Progenitor cell of endocrine pancreas (in vitro differentiated cells): Measurements from ENCODE around the gene PANX2. TPM values are rescaled to one million over a fixed set of nuclear protein-coding genes. Genes with fewer than 3 reads are reported as not detected.
A peak's percentile ranks its signal among the peaks of the same experiment; 100 is the strongest.

Experiments used
- DNase-seq: peaks from one replicate; pipeline ENCODE4 v3.0.0; 2021; ENCODE audit warnings: low spot score; ENCODE audit not compliant: unreplicated experiment
- H3K27ac Mint-ChIP-seq: 2 replicates; pipeline ENCODE4 v1.8.0; 2021; ENCODE audit warnings: mild to moderate bottlenecking, moderate library complexity, mixed read lengths
- H3K27me3 Mint-ChIP-seq: 2 replicates; pipeline ENCODE4 v1.8.0; 2021; ENCODE audit warnings: mixed read lengths
- H3K36me3 Mint-ChIP-seq: 2 replicates; pipeline ENCODE4 v1.8.0; 2022; ENCODE audit warnings: mixed read lengths; ENCODE audit not compliant: insufficient read depth
- H3K4me1 Mint-ChIP-seq: 2 replicates; pipeline ENCODE4 v1.8.0; 2021; ENCODE audit warnings: low read depth, mixed read lengths
- H3K4me3 Mint-ChIP-seq: 2 replicates; pipeline ENCODE4 v1.8.0; 2021; ENCODE audit warnings: low read depth, mild to moderate bottlenecking, moderate library complexity, mixed read lengths
- H3K9me3 Mint-ChIP-seq: 2 replicates; pipeline ENCODE4 v1.8.0; 2021; ENCODE audit warnings: low read depth, mixed read lengths
- CTCF ChIP-seq: fragments of 200-600 bp; sonication (generic); IDR thresholded peaks from one replicate; pipeline ENCODE4 v1.5.0; 2021; ENCODE audit warnings: antibody characterized with exemption, mild to moderate bottlenecking; ENCODE audit not compliant: unreplicated experiment
- total RNA-seq: library from RNA; stranded (reverse); gene quantifications from 2 replicates; pipeline ENCODE4 v1.2.1, GENCODE V29; 2021

The PANX2 gene
- total RNA-seq, 1 donor from 2014 or later: 6.3 TPM

- no peak for DNase-seq
- no peak for TF ChIP-seq CTCF
- Mint-ChIP-seq H3K36me3 (no peaks in the 10 kb centered on the region), H3K27ac (no peak overlapping the region), H3K27me3 (peaks cover 5% of the 10 kb centered on the region), H3K9me3 (no peaks in the 10 kb centered on the region), H3K4me3 (no peak overlapping the region), H3K4me1 (peaks cover 3% of the 10 kb centered on the region)
Measured at GRCh38 chr22:50184902-50185374, 14.4 kb downstream of the PANX2 start.

GRCh38 chr22:50185375-50186087 lies 15.0 kb downstream of the PANX2 start, which contains the start of gene TRABD:
TSS of gene TRABD (plus strand) at chr22:50185913. CDS start at chr22:50193061, 7,148 bp downstream.
- no peaks in the 10 kb centered on the region for H3K36me3 Mint-ChIP-seq
- peaks cover 5% of the 10 kb centered on the region for H3K27me3 Mint-ChIP-seq
- H3K9me3 Mint-ChIP-seq: no peaks in the 10 kb centered on the region
- peak; percentile 80 for DNase-seq
- peak within 1 kb of the TSS; percentile 90 for H3K4me3 Mint-ChIP-seq
- TF ChIP-seq CTCF: no peak
- H3K27ac Mint-ChIP-seq: peak within 1 kb of the TSS; percentile 90
- peaks cover 3% of the 10 kb centered on the region for H3K4me1 Mint-ChIP-seq

- Mint-ChIP-seq H3K27ac (peak overlapping the region; percentile 90), H3K4me3 (peak overlapping the region; percentile 90), H3K9me3 (no peaks in the 10 kb centered on the region), H3K27me3 (peaks cover 5% of the 10 kb centered on the region), H3K4me1 (peaks cover 3% of the 10 kb centered on the region), H3K36me3 (no peaks in the 10 kb centered on the region)
- DNase-seq: no peak
- TF ChIP-seq CTCF: no peak
Measured at GRCh38 chr22:50186181-50186714, 15.7 kb downstream of the PANX2 start.

DNA sequence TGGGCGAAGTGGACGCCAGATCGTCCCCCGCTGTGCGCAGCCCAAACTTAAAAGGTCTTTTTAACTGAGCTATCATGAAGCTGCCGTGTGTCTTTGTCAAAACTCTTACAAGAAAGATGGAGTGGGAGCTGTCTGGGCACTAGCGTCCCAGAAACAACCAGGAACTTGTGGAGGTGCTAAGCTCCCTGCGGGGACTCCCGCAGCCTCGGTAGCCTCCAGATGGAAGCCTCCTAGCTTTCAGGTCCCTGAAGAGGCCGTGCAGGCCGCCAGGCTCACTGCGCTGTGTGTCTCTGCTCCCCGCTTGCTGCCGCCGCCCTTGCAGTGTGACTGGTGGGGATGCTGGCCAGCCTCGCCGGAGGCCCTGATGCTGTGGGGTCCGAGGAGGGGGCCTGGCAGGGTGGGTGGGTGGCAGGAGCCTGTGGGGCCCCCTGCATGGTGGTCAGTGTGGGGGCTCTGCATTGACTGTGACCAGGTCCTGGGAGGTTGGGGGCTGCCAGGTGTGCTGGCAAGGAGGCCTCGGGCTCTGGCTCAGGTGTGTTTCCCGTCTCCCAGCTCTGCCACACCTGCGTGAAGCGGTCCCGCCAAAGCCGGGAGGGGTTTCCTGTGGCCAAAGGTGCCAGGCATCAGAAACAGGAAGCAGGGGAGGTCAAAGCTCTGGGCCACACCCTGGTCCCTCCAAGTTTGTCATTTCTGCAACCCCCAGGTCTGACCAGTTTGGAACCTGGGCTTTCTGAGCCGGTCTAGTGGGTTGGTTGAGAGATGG lies 16.4 kb downstream of the PANX2 start:
- H3K4me1 Mint-ChIP-seq: peaks cover 3% of the 10 kb centered on the region
- H3K36me3 Mint-ChIP-seq: no peaks in the 10 kb centered on the region
- peak overlapping the region; percentile 90 for H3K4me3 Mint-ChIP-seq
- H3K9me3 Mint-ChIP-seq: no peaks in the 10 kb centered on the region
- TF ChIP-seq CTCF: no peak
- DNase-seq: no peak
- H3K27me3 Mint-ChIP-seq: peaks cover 5% of the 10 kb centered on the region
- peak overlapping the region; percentile 90 for H3K27ac Mint-ChIP-seq

GRCh38 chr22:50188356-50188755 lies 17.8 kb downstream of the PANX2 start:
- peaks cover 3% of the 10 kb centered on the region for H3K4me1 Mint-ChIP-seq
- no peak for DNase-seq
- H3K27me3 Mint-ChIP-seq: peaks cover 5% of the 10 kb centered on the region
- TF ChIP-seq CTCF: no peak
- H3K4me3 Mint-ChIP-seq: peak overlapping the region; percentile 24
- H3K36me3 Mint-ChIP-seq: no peaks in the 10 kb centered on the region
- H3K9me3 Mint-ChIP-seq: no peaks in the 10 kb centered on the region
- H3K27ac Mint-ChIP-seq: no peak overlapping the region
